Medulla oblongata (tissue), 1 donor: ENCODE data around the gene PLD1.
"Not testable (repeated sequence)": the region's sequence is repeated elsewhere in the genome, so short reads cannot be mapped to it uniquely, and the experiment has no call there.

Experiments
- DNase-seq: peaks from one replicate; pipeline ENCODE4 v3.0.0-alpha.2; 2015; ENCODE audit errors: extremely low spot score

The PLD1 gene

DNA sequence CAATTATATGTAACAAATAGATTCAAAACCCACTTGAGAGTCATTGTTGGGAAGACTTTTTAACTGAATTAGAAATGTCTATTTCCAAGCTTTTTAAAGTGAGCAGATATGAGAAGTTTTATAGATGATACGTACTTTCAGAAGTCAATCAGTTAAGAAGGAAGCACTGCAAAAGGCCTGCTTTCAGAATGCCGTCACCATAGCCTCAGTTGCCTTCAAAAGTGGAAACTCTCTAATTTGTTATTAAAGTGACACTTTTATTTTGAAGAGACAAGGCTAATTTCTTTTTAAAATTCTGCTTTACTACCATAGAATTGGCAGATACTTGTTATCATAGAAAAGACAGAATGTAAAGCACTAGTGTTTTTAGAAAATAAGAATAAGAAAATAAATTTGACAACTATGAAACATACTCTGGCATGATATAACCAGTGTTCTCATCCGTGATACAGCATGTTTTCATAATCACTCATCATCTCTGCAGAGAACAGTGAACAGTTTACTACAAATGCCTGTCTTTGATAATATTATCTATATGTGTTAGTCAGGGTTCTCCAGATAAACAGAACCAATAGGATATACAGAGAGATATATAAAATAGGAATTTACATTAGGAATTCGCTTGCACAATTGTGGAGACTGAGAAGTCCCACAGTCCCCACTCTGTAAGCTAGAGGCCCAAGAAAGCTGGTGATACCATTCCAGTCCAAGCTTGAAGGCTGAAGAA is 7.0 kb upstream of the PLD1 start:
- no peak for DNase-seq

DNA sequence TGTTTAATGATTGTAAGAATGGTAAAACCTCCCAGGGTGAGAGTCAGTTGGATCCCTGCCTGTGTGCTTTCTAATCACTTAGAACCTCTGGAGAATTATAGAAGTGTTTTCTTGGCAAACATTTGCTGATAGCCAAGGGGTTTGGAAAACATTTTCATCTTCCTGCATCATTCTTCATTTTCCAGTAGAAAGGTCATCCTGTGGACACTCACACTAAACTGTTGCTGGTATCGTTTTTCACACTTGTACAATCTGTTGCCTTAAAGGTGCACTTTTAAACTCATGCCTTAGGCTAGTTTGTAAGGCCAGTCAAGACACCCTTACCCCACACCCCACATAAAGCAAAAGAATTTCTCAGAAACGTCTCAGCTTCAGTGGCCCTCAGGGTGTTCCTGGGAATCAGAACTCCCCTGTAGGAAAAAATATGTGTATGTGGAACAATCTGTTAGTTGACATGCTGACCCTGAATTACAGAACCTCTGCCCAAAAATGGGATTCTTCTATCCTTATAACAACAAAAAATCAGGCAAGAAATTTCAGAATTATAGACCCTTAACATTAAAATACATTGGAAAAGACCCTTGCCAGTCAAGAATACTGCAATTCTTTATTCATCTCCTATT is 5.8 kb upstream of the PLD1 start:
- DNase-seq: no peak

DNA sequence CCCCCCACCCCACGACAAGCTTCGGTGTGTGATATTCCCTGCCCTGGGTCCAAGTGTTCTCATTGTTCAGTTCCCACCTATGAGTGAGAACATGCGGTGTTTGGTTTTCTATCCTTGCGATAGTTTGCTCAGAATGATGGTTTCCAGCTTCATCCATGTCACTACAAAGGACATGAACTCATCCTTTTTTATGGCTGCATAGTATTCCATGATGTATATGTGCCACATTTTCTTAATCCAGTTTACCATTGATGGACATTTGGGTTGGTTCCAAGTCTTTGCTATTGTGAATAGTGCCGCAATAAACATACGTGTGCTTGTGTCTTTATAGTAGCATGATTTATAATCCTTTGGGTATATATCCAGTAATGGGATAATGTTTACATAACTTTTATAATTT is 4.4 kb upstream of the PLD1 start:
- not testable (repeated sequence) for DNase-seq

DNA sequence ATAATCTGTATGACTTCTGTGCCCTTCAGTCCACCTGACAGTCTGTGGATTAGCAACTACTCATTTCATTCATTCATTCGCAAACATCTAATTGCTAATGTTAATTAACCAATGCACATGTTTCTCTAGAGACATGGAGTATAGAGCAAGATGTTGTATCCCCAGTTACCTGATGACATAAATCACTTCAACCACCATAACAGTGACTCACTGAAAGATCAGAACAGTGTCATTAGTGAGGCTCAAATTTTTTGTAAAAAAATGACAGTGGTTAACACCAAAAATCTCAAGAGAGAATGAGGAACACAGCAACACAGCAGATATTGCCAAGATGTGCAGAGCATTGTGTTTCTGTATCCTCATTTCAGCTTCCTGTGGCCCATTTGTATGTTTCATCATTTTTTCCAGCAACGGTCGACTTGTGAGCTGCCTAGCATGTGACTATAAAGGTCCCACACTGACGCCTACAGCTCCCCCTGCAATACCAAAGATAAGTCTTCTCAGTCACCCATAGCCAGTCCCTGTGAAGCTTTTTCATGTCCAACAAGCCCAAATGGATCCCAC is 3.7 kb upstream of the PLD1 start:
- no peak for DNase-seq

DNA sequence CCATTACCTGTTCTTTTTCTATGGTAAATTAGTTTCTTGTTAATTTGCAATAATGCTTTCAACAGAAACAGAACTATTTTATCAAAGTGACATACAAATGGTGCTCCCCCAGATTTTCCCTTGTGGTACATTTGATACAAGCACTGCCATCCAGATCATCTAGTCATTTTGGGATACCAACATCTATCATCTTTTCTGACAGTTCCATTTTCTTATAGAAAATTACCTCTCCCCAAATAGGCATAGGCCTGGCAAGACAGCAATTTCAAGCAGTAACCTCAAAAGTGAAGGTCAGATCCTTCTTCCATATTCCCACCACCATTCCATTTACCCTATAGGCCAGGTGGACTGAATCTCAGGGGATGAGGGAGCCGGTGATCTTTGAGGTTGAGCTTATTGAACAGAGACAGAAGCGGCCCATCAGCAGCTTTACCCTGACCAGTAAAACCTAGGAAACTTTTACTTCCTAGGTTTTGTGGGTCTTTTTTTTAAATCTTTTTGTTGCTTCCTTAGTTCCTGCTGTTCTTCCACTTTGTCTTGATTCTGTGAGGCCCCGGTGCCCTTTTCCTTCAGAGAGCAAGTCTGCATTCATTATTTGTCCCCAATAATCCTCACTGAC is 3.1 kb upstream of the PLD1 start:
- DNase-seq: no peak

DNA sequence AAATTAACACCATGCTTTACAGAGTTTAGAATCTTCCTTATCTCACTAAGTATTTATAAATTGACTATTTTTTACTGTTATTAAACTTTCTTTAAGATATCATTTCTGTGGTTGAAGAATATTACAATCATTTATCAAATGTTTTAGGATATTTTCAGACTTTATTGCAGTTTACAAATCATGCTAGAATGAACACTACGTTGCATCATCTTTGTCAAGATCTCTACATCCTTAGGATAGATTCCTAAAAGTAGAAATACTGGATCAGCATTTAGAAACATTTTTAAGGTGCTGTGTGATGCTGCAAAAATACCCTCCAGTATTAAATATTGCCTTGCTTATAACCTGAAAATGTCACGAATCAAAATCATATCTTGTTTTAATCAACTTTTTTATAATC is 2.5 kb upstream of the PLD1 start:
- DNase-seq: no peak

DNA sequence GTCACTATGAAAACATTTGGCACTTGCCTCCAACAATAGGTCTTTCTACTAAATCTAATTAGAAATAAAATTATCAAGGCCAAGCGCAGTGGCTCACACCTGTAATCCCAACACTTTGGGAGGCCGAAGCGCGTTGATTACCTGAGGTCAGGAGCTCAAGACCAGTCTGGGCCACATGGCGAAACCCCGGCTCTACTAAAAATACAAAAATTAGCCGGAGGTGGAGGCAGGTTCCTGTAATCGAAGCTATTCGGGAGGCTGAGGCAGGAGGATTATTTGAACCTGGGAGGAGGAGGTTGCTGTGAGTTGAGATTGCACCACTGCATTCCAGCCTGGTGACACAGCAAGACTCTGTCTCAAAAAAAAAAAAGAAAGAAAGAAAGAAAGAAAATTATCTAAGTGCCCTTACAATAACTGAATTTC is 1.6 kb upstream of the PLD1 start:
- DNase-seq: no peak

DNA sequence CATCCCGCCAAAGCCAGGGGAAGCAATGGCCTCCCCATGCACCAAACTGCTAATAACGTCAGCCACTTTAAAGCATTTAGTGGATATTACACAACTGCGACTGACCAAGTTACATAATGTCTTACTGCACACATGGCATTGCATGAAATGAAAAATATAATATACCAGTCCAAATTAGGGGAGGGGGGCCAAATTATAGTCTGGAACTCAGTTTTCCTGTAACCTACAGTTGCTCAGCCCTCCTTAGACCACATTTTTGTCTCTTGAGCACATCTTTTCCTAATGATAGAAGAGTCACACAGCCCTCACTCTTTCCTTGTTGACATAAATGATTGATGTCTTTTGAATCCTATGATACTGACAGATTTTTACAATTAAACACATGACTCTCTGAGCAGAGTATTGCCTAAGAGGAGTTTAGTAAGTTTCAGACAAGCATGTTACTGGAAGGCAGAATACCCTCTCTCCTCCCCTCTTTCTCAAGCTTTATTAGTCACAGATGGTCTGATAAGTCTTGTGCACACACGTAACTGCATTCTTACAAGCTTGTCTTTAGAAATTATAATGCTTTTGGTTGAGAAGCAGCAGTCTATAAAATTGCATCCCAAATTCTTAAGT is 1.1 kb upstream of the PLD1 start:
- DNase-seq: no peak

DNA sequence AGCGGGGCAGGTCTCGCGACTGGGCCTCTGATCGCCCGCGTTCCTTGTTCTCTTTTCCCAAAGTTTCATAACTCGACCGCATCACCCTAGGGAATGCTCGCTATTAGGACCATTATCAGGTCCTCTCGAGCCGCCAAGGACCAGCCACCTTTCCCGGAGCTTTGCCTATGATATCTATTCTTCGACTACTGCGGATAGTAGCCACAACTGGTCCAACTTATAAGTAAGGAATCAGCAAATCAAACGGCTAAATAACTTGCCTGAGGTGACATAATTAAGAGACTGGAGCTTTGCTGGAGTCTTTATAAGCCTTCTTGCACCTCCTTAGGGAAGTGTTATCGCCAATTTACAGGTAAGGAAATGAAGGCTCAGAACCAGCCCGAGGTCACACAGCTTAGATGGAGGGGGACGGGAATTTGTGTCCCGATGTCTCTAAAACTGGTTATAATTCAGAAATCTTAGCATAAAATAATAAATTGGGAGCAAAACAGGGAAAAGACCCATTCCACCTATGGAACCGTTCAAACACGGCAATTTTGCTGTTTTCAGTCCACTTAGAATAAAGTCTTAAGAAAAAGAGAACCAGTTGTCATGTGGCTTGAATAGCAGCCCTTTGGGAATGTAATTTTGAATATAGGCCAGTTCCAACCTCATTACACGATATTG is 479 bp upstream of the PLD1 start:
- no peak for DNase-seq

DNA sequence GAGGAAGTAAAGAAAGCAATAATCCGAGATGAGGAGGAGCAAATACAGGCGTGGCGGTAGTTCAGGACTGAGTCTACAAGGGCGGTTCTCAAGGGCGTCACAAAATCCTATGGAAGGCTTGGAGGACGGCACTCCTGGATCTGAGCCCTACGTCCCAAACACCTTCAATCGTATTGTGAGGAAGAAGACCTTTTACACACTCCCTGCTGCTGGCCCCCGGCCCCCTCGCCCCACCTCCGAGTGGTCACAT is 747 bp downstream of the PLD1 start:
- DNase-seq: no peak

DNA sequence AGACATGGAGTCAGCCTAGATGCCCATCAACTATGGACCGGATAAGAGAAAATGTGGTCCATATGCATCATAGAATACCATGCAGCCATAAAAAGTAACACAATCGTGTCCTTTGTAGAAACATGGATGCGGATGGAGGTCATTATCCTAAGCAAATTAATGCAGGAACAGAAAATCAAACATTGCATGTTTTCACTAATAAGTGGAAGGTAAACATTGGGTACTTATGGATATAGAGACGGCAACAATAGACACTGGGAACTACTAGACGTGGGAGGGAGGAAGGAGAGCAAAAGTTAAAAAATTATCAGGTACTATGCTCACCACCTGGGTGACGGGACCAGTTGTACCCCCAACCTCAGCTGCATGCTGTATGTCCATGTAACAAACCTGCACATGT is 2.5 kb downstream of the PLD1 start:
- no peak for DNase-seq

DNA sequence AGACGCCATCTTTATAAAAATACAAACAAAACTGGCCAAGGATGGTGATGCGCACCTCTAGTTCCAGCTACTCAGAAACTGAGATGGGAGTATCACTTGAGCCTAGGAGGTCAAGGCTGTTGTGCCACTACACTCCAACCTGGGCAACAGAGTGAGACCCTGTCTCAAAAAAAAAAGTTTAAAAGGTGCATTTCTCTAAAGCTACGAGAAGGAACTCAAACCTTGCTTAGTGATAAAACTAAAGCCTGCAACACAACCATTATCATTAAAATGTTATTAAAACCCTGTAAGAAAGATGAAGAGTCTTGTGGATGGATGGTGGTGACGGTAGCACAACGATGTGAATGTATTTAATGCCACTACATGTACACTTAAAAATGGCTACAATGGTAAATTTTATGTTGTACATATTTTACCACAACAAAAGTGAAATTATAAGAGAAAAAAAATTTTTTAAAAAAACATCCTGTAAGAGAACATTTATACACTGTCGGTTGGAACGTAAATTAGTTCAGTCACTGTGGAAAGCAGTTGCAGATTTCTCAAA is 3.1 kb downstream of the PLD1 start:
- no peak for DNase-seq

DNA sequence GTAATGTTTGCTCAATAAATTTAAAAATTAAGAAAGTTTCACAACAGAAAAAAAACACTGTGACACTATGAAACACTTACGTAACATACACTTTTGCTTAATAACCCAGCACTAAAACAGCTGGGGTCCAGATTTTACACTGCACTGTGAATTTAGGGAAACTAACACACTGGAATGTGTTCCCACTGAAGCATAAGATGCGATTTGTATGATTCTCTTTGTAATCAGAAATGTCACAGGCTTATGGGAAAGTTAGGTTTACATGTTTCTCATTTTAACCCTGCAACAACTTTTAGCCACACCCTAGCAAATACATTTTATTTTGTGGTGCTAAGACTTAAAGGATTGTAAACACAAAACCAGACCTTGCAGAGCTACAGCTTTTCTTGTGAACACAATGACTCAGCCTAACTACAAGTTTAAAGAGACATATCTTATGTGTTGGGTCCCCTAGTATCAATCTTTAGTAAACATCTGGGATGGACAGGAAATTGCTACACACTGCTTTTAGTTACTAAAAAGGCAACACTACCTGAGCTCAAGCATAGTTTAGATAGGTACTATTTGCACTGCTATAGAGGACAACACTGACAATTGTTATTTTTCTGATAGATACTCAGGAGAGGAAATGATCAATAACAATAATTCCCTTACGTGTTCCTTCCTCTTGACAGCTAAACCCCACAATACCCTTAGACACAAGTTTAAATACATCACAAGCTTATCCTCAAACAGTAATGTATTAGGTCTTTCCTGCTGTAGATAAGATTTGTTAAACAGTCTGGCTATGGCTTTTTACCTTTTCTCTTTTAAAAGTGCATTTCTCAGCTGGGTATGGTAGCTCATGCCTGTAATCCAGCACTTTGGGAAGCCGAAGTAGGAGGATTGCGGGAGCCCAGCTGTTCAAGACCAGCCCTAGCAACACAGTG is 3.8 kb downstream of the PLD1 start:
- no peak for DNase-seq

DNA sequence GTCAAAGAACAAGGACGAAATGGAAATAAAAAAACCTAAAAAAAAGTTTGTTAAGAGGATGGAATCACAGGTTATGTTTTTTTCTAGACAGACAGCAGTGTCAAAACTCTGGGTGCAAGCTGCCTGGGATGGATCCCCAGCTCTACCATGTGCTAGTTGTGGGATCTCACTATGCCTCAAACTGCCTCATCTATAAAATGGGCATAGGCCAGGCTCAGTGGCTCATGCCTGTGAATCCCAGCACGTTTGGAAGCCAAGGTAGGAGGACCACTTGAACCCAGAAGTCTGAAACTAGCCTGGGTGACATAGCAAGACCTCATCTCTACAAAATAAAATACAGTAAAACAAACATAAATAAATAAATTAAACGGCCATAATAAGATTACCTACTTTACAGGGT is 4.6 kb downstream of the PLD1 start:
- DNase-seq: no peak

DNA sequence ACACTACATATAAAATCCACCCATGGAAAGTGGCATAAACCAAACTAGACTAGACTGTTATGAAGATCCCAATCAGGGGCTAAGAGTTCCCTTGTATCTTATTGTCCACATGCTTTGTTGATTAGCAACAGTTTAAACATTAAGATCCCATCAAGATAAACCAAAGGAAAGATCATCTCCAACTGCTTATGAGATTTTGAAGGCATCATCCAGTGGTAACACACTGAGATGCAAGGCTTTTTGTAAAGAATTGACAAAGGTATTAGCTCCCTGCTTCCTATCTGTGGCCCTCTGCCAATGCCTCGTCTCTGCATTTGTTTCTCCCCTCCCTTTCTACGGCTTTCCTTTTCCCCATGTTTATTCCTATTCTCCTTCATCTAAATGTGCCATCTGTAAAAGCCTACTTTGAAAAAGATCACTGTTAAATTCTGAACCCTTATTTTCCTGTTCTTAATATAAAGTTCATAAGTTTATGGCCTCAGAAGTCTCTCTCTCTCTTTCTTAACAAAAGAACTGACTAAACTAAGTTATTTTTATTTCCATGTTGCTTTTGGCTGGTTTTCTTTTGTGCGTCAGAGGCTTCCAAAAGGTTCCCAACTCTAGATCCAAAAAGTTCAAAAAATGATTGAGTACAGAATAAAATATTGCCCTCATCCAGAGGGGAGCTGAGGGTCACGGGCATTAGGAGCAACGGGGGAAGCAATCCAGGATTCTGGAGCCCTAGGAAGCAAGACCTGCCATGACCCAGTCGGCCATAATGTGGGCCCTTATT is 5.5 kb downstream of the PLD1 start:
- no peak for DNase-seq

DNA sequence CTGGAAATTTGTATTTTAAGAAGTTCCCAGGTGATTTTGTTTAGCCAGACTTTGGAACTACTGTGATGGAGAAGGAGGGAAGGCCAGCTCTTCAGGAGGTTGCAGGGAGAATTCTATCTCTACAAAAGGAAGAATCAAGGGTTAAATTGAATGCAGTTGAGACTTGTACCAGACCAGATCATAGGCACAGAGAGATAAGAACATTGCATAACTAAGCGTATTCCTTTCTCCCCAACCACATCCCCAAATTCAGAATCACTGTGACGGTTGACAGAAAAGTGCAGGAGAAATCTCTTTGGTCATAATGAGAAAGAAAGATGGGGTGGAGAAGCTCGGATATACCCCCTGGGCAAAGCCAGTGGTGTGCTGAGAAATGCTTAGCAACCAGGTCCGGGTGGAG is 7.2 kb downstream of the PLD1 start:
- DNase-seq: no peak

DNA sequence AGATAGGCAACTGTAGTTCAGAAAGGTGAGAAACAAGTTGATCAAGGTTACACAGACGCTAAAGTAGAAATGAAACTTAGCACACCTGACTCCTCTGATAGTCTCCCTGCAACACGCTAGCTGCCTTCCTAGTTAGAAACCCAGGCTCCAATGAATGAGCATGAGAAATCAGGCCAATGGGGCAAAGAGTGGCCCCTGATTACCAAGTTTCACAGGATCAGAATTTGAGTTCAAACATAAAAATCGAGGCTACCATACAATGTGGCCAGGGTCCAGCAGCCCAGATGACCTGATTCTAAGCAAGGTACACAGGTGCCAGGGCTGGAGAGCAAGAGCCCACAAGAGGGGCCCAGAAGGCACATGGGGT is 7.7 kb downstream of the PLD1 start:
- no peak for DNase-seq

DNA sequence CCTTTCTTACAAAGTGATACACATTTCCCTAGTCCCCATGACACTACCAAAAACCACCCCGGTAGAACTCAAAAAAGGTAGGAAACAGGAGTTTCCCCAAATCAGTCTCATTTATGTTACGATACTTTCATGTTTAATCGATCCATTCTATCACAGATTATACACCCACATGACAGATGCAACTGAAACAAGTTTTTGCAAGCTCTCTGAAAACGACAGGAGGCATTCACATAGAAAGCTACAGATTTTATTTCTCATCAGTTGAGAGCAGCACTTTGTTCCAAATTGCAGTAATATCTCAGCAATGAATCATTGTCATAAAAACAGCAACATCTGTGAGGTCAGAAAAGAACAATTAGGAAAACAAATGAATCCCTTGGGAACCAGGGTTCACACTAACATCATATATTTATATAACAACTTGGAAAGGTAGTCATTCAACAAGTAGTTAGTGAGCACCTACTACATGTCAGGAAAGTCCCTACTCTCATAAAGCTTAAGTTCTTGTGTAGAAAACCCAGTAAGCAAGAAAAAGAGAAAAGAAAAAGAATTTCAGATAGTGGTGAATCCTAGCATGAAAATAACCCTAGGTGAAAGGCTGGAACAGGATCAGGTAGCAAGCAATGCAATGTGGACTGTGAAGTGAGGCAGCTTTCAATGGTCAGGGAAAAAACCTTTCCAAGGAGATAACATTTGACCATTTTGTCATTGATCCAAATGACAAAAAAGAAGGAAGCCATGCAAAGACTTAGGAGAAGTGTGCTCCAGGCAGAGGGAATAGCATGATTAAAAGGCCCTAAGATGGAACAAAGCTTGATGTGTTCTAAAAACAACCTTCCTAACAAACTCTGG is 8.3 kb downstream of the PLD1 start:
- DNase-seq: no peak

DNA sequence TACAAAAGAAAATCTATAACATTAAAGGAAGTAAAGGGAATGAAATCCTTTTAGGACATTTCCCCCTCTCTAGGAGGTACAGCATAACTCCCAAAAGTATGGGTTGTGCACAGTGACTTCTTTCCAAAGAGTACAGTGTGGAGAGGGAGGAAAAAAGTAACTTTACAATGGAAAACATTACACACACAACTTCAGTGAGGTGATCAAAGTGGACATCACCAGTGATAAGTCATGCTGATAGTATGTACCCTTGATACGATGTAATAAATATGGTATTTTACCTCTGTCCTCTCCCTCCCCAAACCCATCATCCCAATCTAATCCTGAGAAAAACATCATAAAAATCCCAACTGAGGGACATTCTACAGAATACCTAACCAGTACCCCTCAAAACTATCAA is 10.8 kb downstream of the PLD1 start:
- DNase-seq: no peak
